ENCODE data around the gene FRY.

- TF ChIP-seq, protein P1, sequence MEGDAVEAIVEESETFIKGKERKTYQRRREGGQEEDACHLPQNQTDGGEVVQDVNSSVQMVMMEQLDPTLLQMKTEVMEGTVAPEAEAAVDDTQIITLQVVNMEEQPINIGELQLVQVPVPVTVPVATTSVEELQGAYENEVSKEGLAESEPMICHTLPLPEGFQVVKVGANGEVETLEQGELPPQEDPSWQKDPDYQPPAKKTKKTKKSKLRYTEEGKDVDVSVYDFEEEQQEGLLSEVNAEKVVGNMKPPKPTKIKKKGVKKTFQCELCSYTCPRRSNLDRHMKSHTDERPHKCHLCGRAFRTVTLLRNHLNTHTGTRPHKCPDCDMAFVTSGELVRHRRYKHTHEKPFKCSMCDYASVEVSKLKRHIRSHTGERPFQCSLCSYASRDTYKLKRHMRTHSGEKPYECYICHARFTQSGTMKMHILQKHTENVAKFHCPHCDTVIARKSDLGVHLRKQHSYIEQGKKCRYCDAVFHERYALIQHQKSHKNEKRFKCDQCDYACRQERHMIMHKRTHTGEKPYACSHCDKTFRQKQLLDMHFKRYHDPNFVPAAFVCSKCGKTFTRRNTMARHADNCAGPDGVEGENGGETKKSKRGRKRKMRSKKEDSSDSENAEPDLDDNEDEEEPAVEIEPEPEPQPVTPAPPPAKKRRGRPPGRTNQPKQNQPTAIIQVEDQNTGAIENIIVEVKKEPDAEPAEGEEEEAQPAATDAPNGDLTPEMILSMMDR (IDR thresholded peaks at IDR 0.05; ENCODE audit: low read depth, low read length, missing input control): no peak
- no peak for TF ChIP-seq REST (IDR thresholded peaks at IDR 0.05)
- TF ChIP-seq FOXA1 (IDR thresholded peaks at IDR 0.05): no peak
Measured at GRCh38 chr13:32210101-32210500, 178.5 kb downstream of the FRY start.
